ACHN (cell line): ENCODE results near the gene SLC5A1.
A peak's percentile ranks its signal among the peaks of the same experiment; 100 is the strongest.

ENCODE experiments used
- DNase-seq: peaks from one replicate; pipeline ENCODE4 v3.0.0-alpha.2; 2015
- in situ Hi-C: cut with HindIII; loops from 2 replicates; pipeline ENCODE4 v1.10.0; 2017; ENCODE audit warnings: low sequenced_read_pairs, low pct_ligation_motif_present, low pct_unique_long_range_greater_than_20kb

SLC5A1 gene

GRCh38 chr22:32044913-32045312 is 1.9 kb downstream of the SLC5A1 start:
- in situ Hi-C loops = no loop called here
- no peak for DNase-seq

GRCh38 chr22:32048069-32048468 is 5.0 kb downstream of the SLC5A1 start:
- in situ Hi-C loops = no loop called here
- DNase-seq = no peak

- DNase-seq = peak; percentile 73
Measured at GRCh38 chr22:32050678-32051515, 7.8 kb downstream of the SLC5A1 start.

GRCh38 chr22:32052244-32052643 is 9.2 kb downstream of the SLC5A1 start:
- no peak for DNase-seq
- in situ Hi-C loops = no loop called here

More at GRCh38 chr22:32050678-32051515, 7.8 kb downstream of the SLC5A1 start:
- in situ Hi-C loops = no loop called here

- DNase-seq = no peak
- in situ Hi-C loops = no loop called here
Measured at GRCh38 chr22:32052936-32053791, 10.1 kb downstream of the SLC5A1 start.

- in situ Hi-C loops = no loop called here
- DNase-seq = no peak
Measured at GRCh38 chr22:32055069-32055468, 12.0 kb downstream of the SLC5A1 start.

GRCh38 chr22:32058656-32059260 is 15.7 kb downstream of the SLC5A1 start:
- DNase-seq = no peak
- in situ Hi-C loops = no loop called here

- no peak for DNase-seq
Measured at GRCh38 chr22:32059426-32059825, 16.4 kb downstream of the SLC5A1 start.

GRCh38 chr22:32063701-32064100 is 20.6 kb downstream of the SLC5A1 start:
- DNase-seq = no peak
- in situ Hi-C loops = no loop called here

More at GRCh38 chr22:32059426-32059825, 16.4 kb downstream of the SLC5A1 start:
- in situ Hi-C loops = no loop called here

- in situ Hi-C loops = no loop called here
- DNase-seq = no peak
Measured at GRCh38 chr22:32066820-32067219, 23.8 kb downstream of the SLC5A1 start.

GRCh38 chr22:32067613-32068012 is 24.6 kb downstream of the SLC5A1 start:
- in situ Hi-C loops = no loop called here
- DNase-seq = no peak

- in situ Hi-C loops = no loop called here
- no peak for DNase-seq
Measured at GRCh38 chr22:32069579-32070372, 26.7 kb downstream of the SLC5A1 start.

GRCh38 chr22:32073262-32073661 is 30.2 kb downstream of the SLC5A1 start:
- in situ Hi-C loops = no loop called here

GRCh38 chr22:32073823-32074380 is 30.8 kb downstream of the SLC5A1 start:
- in situ Hi-C loops = no loop called here
- DNase-seq = no peak

More at GRCh38 chr22:32073262-32073661, 30.2 kb downstream of the SLC5A1 start:
- DNase-seq = no peak

GRCh38 chr22:32075997-32076760 is 33.1 kb downstream of the SLC5A1 start:
- in situ Hi-C loops = no loop called here
- DNase-seq = no peak

- DNase-seq = no peak
- in situ Hi-C loops = no loop called here
Measured at GRCh38 chr22:32076761-32077084, 33.7 kb downstream of the SLC5A1 start.

- in situ Hi-C loops = no loop called here
- DNase-seq = no peak
Measured at GRCh38 chr22:32077151-32077550, 34.1 kb downstream of the SLC5A1 start.
